GM12878 (cell line): Measurements from ENCODE around the gene OTOP3. TPM values are rescaled to one million over a fixed set of nuclear protein-coding genes. Genes with fewer than 3 reads are reported as not detected.

Experiments used
- ATAC-seq: fragments of 200-7000 bp; cut with Tn5 transposase; 3 replicates; pipeline ENCODE4 v1.9.1; 2020; ENCODE audit warnings: mild to moderate bottlenecking, moderate library complexity
- BruUV-seq: library from RNA; stranded (reverse); fragments of 400-500 nt; replicated peaks from 2 replicates; lab custom pipeline; 2021; lab: Mats Ljungman, UMichigan
- CTCF ChIA-PET: fragments of 300-600 bp; sonication (Branson Sonifier 250); formaldehyde crosslinking; extraction: SDS; loops from one replicate; lab custom pipeline; 2021; ENCODE audit warnings: inconsistent platforms; lab: Yijun Ruan, JAX
- POLR2A ChIA-PET: fragments of 350-600 bp; formaldehyde crosslinking; extraction: SDS; loops from one replicate; lab custom pipeline; 2021; ENCODE audit warnings: inconsistent platforms; lab: Charles Lee
- RAD21 ChIA-PET: fragments of 300-600 bp; sonication (Branson Sonifier 250); formaldehyde crosslinking; loops from one replicate; lab custom pipeline; 2023; ENCODE audit warnings: antibody characterized with exemption; ENCODE audit not compliant: unreplicated experiment; lab: Charles Lee
- SMC1A ChIA-PET: fragments of 300-600 bp; sonication (Branson Sonifier 250); formaldehyde crosslinking; loops from one replicate; lab custom pipeline; 2023; ENCODE audit not compliant: unreplicated experiment, uncharacterized antibody; lab: Charles Lee
- DNase-seq: peaks from one replicate; pipeline ENCODE4 v3.0.0-alpha.2; 2011; ENCODE audit warnings: low read depth, low spot score
- FAIRE-seq: peaks from 3 replicates; lab custom pipeline; 2011; peaks lifted over from hg19 to GRCh38; lab: Jason Lieb, UNC
- H2AFZ ChIP-seq: 2 replicates; pipeline ENCODE4 v1.6.0; 2011; ENCODE audit warnings: low read depth, low read length, control low read depth; ENCODE audit not compliant: control insufficient read depth
- H3K27ac ChIP-seq: 2 replicates; pipeline ENCODE4 v1.5.1; 2011; ENCODE audit warnings: control low read depth; ENCODE audit not compliant: control insufficient read depth, insufficient read depth
- H3K27me3 ChIP-seq, 2 experiments: replicated peaks in 1 of 2; 2 replicates each; pipeline versions ENCODE4 v1.6.0 to v1.6.1; 2011; ENCODE audit warnings: low read length in 1 of 2; ENCODE audit not compliant: control insufficient read depth in 2 of 2, insufficient read depth in 2 of 2
- H3K36me3 ChIP-seq, 2 experiments: 2 replicates each; pipeline ENCODE4 v1.5.1; 2011; ENCODE audit warnings: low read length in 1 of 2; ENCODE audit not compliant: control insufficient read depth in 2 of 2, insufficient read depth in 2 of 2
- H3K4me1 ChIP-seq: 2 replicates; pipeline ENCODE4 v1.6.1; 2011; ENCODE audit warnings: mild to moderate bottlenecking, low read length, moderate library complexity, mixed read lengths; ENCODE audit not compliant: control insufficient read depth, insufficient read depth
- H3K4me2 ChIP-seq: 2 replicates; pipeline ENCODE4 v1.6.0; 2011; ENCODE audit warnings: control low read depth; ENCODE audit not compliant: control insufficient read depth, insufficient read depth
- H3K4me3 ChIP-seq: fragments of 200-600 bp; sonication (generic); 2 replicates; pipeline ENCODE4 v1.5.1; 2016
- H3K79me2 ChIP-seq: 2 replicates; pipeline ENCODE4 v1.6.0; 2011; ENCODE audit warnings: low read length; ENCODE audit not compliant: control insufficient read depth, insufficient read depth
- H3K9ac ChIP-seq: 2 replicates; pipeline ENCODE4 v1.8.0; 2011; ENCODE audit warnings: low read length, control low read depth, mixed read lengths; ENCODE audit not compliant: control insufficient read depth, insufficient read depth
- H3K9me3 ChIP-seq: replicated peaks from 3 replicates; pipeline ENCODE4 v1.5.1; 2011; ENCODE audit warnings: mild to moderate bottlenecking, low read length; ENCODE audit not compliant: control insufficient read depth, insufficient read depth
- H4K20me1 ChIP-seq: 2 replicates; pipeline ENCODE4 v1.6.0; 2011; ENCODE audit not compliant: control insufficient read depth, insufficient read depth
- BACH1 ChIP-seq: fragments of 450-650 bp; IDR thresholded peaks from 2 replicates; pipeline ENCODE4 v1.6.1; 2017; ENCODE audit warnings: mild to moderate bottlenecking, borderline replicate concordance
- BHLHE40 ChIP-seq, 2 experiments: fragments of 450-650 bp in 1 of 2; IDR thresholded peaks; 2 replicates each; pipeline ENCODE4 v1.6.1; 2011 to 2017; ENCODE audit warnings: low read depth in 2 of 2, borderline replicate concordance in 1 of 2, improper control_type of control experiment in 1 of 2, low read length in 1 of 2, mild to moderate bottlenecking in 1 of 2
- DPF2 ChIP-seq: fragments of 450-650 bp; IDR thresholded peaks from 2 replicates; pipeline ENCODE4 v1.6.1; 2017; ENCODE audit warnings: mild to moderate bottlenecking
- EED ChIP-seq: sonication (generic); IDR thresholded peaks from 2 replicates; pipeline ENCODE4 v1.6.1; 2016; ENCODE audit warnings: antibody characterized with exemption, low read depth
- MTA2 ChIP-seq: fragments of 450-650 bp; IDR thresholded peaks from 2 replicates; pipeline ENCODE4 v1.6.1; 2016; ENCODE audit warnings: low read depth, mild to moderate bottlenecking, moderate library complexity
- SMARCA5 ChIP-seq: fragments of 450-650 bp; IDR thresholded peaks from 2 replicates; pipeline ENCODE4 v1.6.1; 2017; ENCODE audit warnings: mild to moderate bottlenecking
- SP1 ChIP-seq: IDR thresholded peaks from one replicate; pipeline ENCODE4 v1.6.1; 2011; ENCODE audit warnings: low read depth, low read length
- TAF1 ChIP-seq: IDR thresholded peaks from 2 replicates; pipeline ENCODE4 v1.6.1; 2011; ENCODE audit warnings: mild to moderate bottlenecking, low read depth, low read length, borderline replicate concordance
- TCF3 ChIP-seq: IDR thresholded peaks from 2 replicates; pipeline ENCODE4 v1.6.1; 2012; ENCODE audit warnings: low read depth, mild to moderate bottlenecking, low read length, borderline replicate concordance; ENCODE audit not compliant: insufficient read depth
- WRNIP1 ChIP-seq: IDR thresholded peaks from 2 replicates; pipeline ENCODE4 v1.6.1; 2011; ENCODE audit warnings: low read depth, low read length, improper control_type of control experiment, borderline replicate concordance
- YY1 ChIP-seq: IDR thresholded peaks from 2 replicates; pipeline ENCODE4 v1.6.1; 2011; ENCODE audit warnings: low read depth, mild to moderate bottlenecking, low read length
- WGBS: methylation state at CpG from one replicate; pipeline ENCODE4 v1.1.6; 2016; ENCODE audit warnings: low lambda C conversion rate; ENCODE audit not compliant: insufficient replicate concordance, insufficient coverage; ENCODE audit errors: missing lambda C conversion rate; 5-methylcytosine and 5-hydroxymethylcytosine counted together
- in situ Hi-C: fragments of 300-500 bp; cut with MboI; formaldehyde crosslinking; loops from 9 replicates; pipeline ENCODE4 v1.14.3; 2018; ENCODE audit warnings: mixed read lengths
- intact Hi-C: fragments of 100-400 bp; cut with micrococcal nuclease; formaldehyde crosslinking; loops from one replicate; pipeline ENCODE4 v1.14.2; 2022; ENCODE audit not compliant: unreplicated experiment
- polyA plus RNA-seq, 11 experiments: library from polyadenylated mRNA; depleted of rRNA in 4 of 11; unstranded in 6 of 11; stranded (reverse) in 5 of 11; fragments of >200 nt; fragmentation: Nextera tagmentation in 4 of 11; fragmentation: Illumina TruSeq in 1 of 11; extraction: Ambion mirVana in 4 of 11; extraction: Trizol in 1 of 11; gene quantifications; 1 replicate in 1 of 11; 2 replicates in 10 of 11; pipeline versions ENCODE4 v1.2.1 to v1.2.3, GENCODE V29; 2011 to 2016; ENCODE audit warnings: inconsistent platforms in 2 of 11, missing spikeins in 2 of 11, low read depth in 1 of 11
- total RNA-seq, 4 experiments: library from RNA; depleted of rRNA in 3 of 4; stranded (reverse); fragments of >200 nt in 3 of 4; fragmentation: Illumina TruSeq in 1 of 4; extraction: Trizol in 1 of 4; gene quantifications; 2 replicates each; pipeline versions ENCODE4 v1.2.1 to v1.2.3, GENCODE V29; 2013 to 2021
- TF ChIP-seq, protein P1 (sequence below): fragments of 450-650 bp; IDR thresholded peaks from 2 replicates; pipeline ENCODE4 v1.6.1; 2017; ENCODE audit warnings: mild to moderate bottlenecking, low read depth, inconsistent platforms; ENCODE audit not compliant: poor library complexity, severe bottlenecking
- TF ChIP-seq, protein P2 (sequence below): IDR thresholded peaks from 2 replicates; pipeline ENCODE4 v1.6.1; 2012; ENCODE audit warnings: low read depth, low read length, improper control_type of control experiment
- TF ChIP-seq, protein P3 (sequence below): fragments of 450-650 bp; IDR thresholded peaks from 2 replicates; pipeline ENCODE4 v1.6.1; 2017; ENCODE audit warnings: low read depth, mild to moderate bottlenecking, moderate library complexity
- TF ChIP-seq, protein P4 (sequence below): IDR thresholded peaks from 2 replicates; pipeline ENCODE4 v1.6.1; 2012; ENCODE audit warnings: low read length, inconsistent platforms
- TF ChIP-seq, protein P5 (sequence below): IDR thresholded peaks from 2 replicates; pipeline ENCODE4 v1.6.1; 2011; ENCODE audit warnings: borderline replicate concordance, low read depth, mild to moderate bottlenecking, moderate library complexity, mixed read lengths, low read length; ENCODE audit not compliant: insufficient read depth; ENCODE audit errors: extremely low read length

The OTOP3 gene
- total and polyA plus RNA-seq, 10 of the 15 experiments (the other 5 are each of a cell fraction or from before 2014, with no cell fraction given): 0.03 to 0.06 TPM; not detected in 8

DNA sequence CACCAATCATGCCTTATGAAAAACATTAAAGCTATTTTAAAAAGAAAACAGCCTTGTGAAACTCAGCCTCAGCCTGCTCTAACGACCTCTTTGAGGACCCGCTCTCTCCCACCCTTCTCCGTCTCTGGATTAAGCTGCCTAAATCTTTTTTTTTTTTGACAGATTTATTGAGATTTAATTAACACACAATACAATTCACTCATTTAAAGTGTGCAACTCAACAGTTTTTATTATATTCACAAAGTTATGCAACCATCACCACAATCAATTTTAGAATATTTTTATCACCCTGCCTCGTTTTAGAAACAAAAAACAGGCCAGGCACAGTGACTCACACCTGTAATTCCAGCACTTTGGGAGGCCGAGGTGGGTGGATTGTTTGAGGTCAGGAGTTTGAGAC is 60.1 kb downstream of the OTOP3 start (continued):
- TF ChIP-seq, protein P1, sequence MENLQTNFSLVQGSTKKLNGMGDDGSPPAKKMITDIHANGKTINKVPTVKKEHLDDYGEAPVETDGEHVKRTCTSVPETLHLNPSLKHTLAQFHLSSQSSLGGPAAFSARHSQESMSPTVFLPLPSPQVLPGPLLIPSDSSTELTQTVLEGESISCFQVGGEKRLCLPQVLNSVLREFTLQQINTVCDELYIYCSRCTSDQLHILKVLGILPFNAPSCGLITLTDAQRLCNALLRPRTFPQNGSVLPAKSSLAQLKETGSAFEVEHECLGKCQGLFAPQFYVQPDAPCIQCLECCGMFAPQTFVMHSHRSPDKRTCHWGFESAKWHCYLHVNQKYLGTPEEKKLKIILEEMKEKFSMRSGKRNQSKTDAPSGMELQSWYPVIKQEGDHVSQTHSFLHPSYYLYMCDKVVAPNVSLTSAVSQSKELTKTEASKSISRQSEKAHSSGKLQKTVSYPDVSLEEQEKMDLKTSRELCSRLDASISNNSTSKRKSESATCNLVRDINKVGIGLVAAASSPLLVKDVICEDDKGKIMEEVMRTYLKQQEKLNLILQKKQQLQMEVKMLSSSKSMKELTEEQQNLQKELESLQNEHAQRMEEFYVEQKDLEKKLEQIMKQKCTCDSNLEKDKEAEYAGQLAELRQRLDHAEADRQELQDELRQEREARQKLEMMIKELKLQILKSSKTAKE: no peak
- TF ChIP-seq MTA2: no peak
- no peak for TF ChIP-seq SMARCA5
- TF ChIP-seq DPF2: no peak
- no peak for TF ChIP-seq YY1
- no peak for TF ChIP-seq TCF3
- no peak for TF ChIP-seq SP1

DNA sequence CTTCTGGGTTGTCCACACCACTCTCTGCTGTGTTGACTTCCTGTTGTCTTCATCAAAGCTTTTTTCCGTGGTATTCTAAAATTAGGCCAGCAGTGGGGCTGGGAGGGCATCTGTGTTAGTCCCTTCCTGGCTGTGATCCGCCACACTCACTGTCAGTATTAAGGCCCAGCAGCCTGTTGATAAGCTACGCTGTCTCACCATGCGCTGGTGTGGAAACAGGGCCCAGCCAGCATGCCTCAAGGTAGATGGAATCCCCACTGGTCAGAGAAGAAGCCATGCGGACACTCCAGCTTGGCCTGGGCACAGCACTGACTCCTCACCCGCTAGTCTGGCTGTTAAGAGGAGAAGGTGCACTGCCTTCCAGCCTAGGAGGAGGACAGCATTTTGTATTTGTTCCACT is 63.1 kb downstream of the OTOP3 start:
- ChIA-PET SMC1A (interaction anchor here (1.3 to 1.7 kb wide), 3 partner anchors 8 to 37 kb away, joined by 3 to 7 read pairs (median 3); no protein-coding TSS in a partner anchor), CTCF (interaction anchor here (0.9 kb wide), 1 partner anchor 37 kb away, joined by 4 read pairs; no protein-coding TSS in a partner anchor)
- H3K4me3 ChIP-seq: no peak overlapping the region
- TF ChIP-seq, protein P2, sequence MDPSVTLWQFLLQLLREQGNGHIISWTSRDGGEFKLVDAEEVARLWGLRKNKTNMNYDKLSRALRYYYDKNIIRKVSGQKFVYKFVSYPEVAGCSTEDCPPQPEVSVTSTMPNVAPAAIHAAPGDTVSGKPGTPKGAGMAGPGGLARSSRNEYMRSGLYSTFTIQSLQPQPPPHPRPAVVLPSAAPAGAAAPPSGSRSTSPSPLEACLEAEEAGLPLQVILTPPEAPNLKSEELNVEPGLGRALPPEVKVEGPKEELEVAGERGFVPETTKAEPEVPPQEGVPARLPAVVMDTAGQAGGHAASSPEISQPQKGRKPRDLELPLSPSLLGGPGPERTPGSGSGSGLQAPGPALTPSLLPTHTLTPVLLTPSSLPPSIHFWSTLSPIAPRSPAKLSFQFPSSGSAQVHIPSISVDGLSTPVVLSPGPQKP: no peak
- TF ChIP-seq, protein P3, sequence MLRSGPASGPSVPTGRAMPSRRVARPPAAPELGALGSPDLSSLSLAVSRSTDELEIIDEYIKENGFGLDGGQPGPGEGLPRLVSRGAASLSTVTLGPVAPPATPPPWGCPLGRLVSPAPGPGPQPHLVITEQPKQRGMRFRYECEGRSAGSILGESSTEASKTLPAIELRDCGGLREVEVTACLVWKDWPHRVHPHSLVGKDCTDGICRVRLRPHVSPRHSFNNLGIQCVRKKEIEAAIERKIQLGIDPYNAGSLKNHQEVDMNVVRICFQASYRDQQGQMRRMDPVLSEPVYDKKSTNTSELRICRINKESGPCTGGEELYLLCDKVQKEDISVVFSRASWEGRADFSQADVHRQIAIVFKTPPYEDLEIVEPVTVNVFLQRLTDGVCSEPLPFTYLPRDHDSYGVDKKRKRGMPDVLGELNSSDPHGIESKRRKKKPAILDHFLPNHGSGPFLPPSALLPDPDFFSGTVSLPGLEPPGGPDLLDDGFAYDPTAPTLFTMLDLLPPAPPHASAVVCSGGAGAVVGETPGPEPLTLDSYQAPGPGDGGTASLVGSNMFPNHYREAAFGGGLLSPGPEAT: no peak
- TF ChIP-seq BACH1 (no peak), TAF1 (no peak), WRNIP1 (no peak), YY1 (no peak), BHLHE40 (IDR thresholded peaks at IDR 0.05; ENCODE audit: borderline replicate concordance in 1 of 2, low read depth in 2 of 2, low read length in 1 of 2) (no peak), EED (no peak)
- TF ChIP-seq, protein P4, sequence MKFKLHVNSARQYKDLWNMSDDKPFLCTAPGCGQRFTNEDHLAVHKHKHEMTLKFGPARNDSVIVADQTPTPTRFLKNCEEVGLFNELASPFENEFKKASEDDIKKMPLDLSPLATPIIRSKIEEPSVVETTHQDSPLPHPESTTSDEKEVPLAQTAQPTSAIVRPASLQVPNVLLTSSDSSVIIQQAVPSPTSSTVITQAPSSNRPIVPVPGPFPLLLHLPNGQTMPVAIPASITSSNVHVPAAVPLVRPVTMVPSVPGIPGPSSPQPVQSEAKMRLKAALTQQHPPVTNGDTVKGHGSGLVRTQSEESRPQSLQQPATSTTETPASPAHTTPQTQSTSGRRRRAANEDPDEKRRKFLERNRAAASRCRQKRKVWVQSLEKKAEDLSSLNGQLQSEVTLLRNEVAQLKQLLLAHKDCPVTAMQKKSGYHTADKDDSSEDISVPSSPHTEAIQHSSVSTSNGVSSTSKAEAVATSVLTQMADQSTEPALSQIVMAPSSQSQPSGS: no peak
- TF ChIP-seq, protein P5, sequence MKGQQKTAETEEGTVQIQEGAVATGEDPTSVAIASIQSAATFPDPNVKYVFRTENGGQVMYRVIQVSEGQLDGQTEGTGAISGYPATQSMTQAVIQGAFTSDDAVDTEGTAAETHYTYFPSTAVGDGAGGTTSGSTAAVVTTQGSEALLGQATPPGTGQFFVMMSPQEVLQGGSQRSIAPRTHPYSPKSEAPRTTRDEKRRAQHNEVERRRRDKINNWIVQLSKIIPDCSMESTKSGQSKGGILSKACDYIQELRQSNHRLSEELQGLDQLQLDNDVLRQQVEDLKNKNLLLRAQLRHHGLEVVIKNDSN: no peak

More for the DNA sequence above, 63.1 kb downstream of the OTOP3 start:
- Histone ChIP-seq H3K4me2 (no peak overlapping the region), H3K27ac (no peak overlapping the region), H3K9me3 (no peaks in the 10 kb centered on the region), H4K20me1 (no peaks in the 10 kb centered on the region), H3K27me3 (no peaks in the 10 kb centered on the region), H3K9ac (no peak overlapping the region; the same call in 1 of the 2 replicates), H2AFZ (no peak overlapping the region), H3K36me3 (no peaks in the 10 kb centered on the region), H3K4me1 (no peaks in the 10 kb centered on the region), H3K79me2 (no peaks in the 10 kb centered on the region)
- FAIRE-seq: no peak
- DNase-seq: no peak
- WGBS: 68% methylated on average over 6 of the region's 6 CpGs
- BruUV-seq: no TSS peak
- RAD21 ChIA-PET: interaction anchor here (1.2 kb wide), 1 partner anchor 93 kb away, joined by 3 read pairs; no protein-coding TSS in a partner anchor
- in situ Hi-C loops: no loop called here
- intact Hi-C loops: no loop called here
- POLR2A ChIA-PET: interaction anchor here (0.6 kb wide), 1 partner anchor 10 kb away, joined by 3 read pairs; no protein-coding TSS in a partner anchor
- no peak for ATAC-seq
